Left kidney (tissue), 2 donors: ENCODE data around the gene CHI3L1. TPM values are rescaled to one million over a fixed set of nuclear protein-coding genes. Genes with fewer than 3 reads are reported as not detected.

Source experiments
- DNase-seq: peaks from one replicate; pipeline ENCODE4 v3.0.0-alpha.2; 2013
- polyA plus RNA-seq: library from polyadenylated mRNA; unstranded; fragments of 120-200 nt; gene quantifications from one replicate; pipeline ENCODE4 v1.2.1, GENCODE V29; 2013; ENCODE audit not compliant: insufficient read length

Gene CHI3L1
- polyA plus RNA-seq, 1 donor = 7.4 TPM

GRCh38 chr1:203133970-203134725, 52.4 kb downstream of the CHI3L1 start:
- no peak for DNase-seq

GRCh38 chr1:203131548-203132200, 54.8 kb downstream of the CHI3L1 start:
- DNase-seq = no peak

GRCh38 chr1:203130358-203130985, 56.0 kb downstream of the CHI3L1 start:
- DNase-seq = no peak

GRCh38 chr1:203129501-203130231, 56.8 kb downstream of the CHI3L1 start:
- DNase-seq = no peak

Other genes with a start within 250 kb of the CHI3L1 start
- gene ADIPOR1, start 228.4 kb downstream of the CHI3L1 start, polyA plus RNA-seq = 77.5 TPM
- gene CYB5R1, start 219.4 kb downstream of the CHI3L1 start, polyA plus RNA-seq = 51.9 TPM
- gene TMEM183A, start 179.3 kb downstream of the CHI3L1 start, polyA plus RNA-seq = 73.9 TPM
- 9.7 TPM for gene PPFIA4, start 160.2 kb downstream of the CHI3L1 start, polyA plus RNA-seq
- gene MYOG, start 100.7 kb downstream of the CHI3L1 start, polyA plus RNA-seq = 0.18 TPM
- 4.6 TPM for gene ADORA1, start 59.0 kb downstream of the CHI3L1 start, polyA plus RNA-seq
- 0.18 TPM for gene MYBPH, start 10.9 kb downstream of the CHI3L1 start, polyA plus RNA-seq
- 0.10 TPM for gene CHIT1, start 43.0 kb upstream of the CHI3L1 start, polyA plus RNA-seq
- 102 TPM for gene BTG2, start 118.8 kb upstream of the CHI3L1 start, polyA plus RNA-seq
- gene FMOD, start 164.4 kb upstream of the CHI3L1 start, polyA plus RNA-seq = 46.4 TPM